ENCODE measurements around the gene HLX.

Gene HLX, protein sequence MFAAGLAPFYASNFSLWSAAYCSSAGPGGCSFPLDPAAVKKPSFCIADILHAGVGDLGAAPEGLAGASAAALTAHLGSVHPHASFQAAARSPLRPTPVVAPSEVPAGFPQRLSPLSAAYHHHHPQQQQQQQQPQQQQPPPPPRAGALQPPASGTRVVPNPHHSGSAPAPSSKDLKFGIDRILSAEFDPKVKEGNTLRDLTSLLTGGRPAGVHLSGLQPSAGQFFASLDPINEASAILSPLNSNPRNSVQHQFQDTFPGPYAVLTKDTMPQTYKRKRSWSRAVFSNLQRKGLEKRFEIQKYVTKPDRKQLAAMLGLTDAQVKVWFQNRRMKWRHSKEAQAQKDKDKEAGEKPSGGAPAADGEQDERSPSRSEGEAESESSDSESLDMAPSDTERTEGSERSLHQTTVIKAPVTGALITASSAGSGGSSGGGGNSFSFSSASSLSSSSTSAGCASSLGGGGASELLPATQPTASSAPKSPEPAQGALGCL

GRCh38 chr1:220879076-220879508, at the start of gene HLX:
Gene HLX, plus strand, starts transcription at chr1:220879443. Its CDS starts 415 bp downstream, at chr1:220879858.
- DNase-seq = no peak

- DNase-seq = no peak
Measured at GRCh38 chr1:220833436-220833835, 45.8 kb upstream of the HLX start.

GRCh38 chr1:220834155-220834870, 44.9 kb upstream of the HLX start:
- DNase-seq = no peak

GRCh38 chr1:220838578-220838977, 40.7 kb upstream of the HLX start:
- DNase-seq = no peak

GRCh38 chr1:220839474-220839873, 39.8 kb upstream of the HLX start:
- no peak for DNase-seq

DNA sequence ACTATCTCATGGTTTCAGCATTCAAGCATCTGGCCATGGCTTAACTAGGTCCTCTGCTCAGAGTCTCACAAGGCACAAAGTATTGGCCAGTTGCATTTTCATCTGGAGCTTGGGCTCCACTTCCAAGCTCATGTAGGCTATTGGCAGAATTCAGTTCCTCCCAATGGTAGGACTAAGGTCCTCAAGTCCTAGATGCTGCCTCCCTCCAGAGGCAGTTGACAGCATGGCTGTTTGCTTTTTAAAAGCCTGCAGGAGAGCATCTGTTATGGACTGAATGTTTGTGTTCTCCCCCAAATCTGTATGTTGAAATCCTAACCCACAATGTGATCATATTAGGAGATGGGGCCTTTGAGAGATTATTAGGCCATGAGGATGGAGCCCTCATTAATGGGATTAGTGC, 38.0 kb upstream of the HLX start:
- DNase-seq = no peak

- DNase-seq = no peak
Measured at GRCh38 chr1:220843481-220844011, 35.7 kb upstream of the HLX start.

GRCh38 chr1:220852408-220852807, 26.8 kb upstream of the HLX start:
- no peak for DNase-seq

GRCh38 chr1:220872296-220872695, 6.9 kb upstream of the HLX start:
- no peak for DNase-seq

- no peak for DNase-seq
Measured at GRCh38 chr1:220873087-220873486, 6.2 kb upstream of the HLX start.

- no peak for DNase-seq
Measured at GRCh38 chr1:220873868-220874655, 5.2 kb upstream of the HLX start.

- DNase-seq = no peak
Measured at GRCh38 chr1:220875260-220875659, 4.0 kb upstream of the HLX start.

- DNase-seq = no peak
Measured at GRCh38 chr1:220876511-220877376, 2.5 kb upstream of the HLX start.

- no peak for DNase-seq
Measured at GRCh38 chr1:220877377-220878095, 1.7 kb upstream of the HLX start.

DNA sequence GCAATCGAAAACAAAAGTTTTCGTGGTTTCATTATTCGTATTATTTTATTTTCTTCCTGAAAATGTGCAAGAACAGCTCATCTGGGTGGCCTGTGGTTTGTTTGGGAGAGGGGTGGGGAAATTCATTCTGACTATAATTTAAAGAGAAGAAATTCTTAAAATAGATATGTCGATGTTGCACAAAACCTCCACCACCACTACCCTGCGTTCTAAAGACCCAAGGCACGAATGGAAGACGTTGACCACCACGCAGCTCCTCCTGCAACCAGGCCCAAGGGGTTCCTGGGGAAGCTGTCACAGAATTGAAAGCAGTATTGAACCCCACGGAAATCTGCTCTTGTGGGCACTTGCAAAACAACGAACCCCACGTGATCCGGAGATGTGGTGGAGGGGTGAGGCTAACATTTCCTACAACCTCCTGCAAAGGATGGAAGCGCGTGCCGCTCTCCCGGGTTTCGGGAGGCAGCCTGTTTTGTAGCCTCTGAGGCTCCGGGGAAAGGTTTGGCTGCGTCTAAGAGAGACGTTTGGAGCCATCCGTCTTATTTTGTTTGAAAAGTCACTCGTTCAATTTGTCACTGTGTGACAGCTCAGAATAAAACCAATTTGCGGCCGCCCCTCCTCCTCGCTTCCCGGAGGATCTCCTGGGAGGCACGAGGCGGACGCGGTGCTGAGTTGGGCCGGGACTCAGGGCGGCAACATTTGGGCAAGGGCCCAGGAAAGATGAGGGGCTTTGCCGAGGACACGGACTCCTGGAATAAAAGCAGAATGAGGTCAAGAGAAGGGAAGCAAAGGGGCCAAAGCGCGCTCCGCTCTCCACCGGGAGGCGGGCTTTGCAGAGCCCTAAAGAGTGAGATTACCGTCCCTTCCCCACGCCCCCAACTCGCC, 810 bp upstream of the HLX start:
- DNase-seq = no peak

GRCh38 chr1:220879509-220880361, 492 bp downstream of the HLX start:
- DNase-seq = no peak

DNA sequence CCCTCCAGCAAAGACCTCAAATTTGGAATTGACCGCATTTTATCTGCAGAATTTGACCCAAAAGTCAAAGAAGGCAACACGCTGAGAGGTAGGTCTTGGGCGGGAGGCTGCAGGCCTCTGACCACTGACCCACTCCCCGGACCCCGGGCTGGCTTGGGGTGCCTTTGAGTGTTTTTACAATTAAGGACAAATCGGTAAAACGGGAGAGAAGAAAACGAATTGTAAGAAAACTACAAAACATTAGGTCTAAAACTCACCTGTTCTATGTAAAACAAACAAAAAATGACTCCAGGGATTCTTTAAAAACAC, 1.1 kb downstream of the HLX start:
- DNase-seq = no peak

DNA sequence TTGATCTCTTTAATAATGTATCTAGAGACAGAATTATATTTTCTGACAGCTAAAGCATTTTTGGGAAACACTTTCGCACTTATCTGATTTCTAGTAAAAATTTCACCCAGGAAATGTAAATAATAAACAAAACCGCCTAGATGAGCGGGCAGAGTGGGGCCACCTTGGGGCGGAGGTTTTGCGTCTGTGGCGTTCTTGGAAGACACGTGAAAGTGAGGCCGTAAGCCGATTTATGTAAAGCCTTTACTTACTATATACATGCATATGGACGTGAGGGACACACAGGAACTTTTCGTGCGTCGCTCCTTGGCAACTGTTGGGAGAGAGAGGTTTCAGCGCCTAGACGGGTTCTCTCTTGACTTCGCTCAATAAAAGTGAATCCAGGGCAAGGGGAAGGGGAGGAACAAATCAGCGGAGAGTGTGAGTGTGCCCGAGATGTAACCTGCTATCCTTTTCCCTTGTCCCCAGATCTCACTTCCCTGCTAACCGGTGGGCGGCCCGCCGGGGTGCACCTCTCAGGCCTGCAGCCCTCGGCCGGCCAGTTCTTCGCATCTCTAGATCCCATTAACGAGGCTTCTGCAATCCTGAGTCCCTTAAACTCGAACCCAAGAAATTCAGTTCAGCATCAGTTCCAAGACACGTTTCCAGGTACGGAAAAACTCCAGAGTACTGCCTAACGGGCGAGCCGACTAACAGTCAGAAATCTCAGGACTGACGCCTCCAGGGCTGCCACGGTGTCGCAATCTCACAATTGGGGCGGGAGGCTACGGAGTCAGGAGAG, 1.7 kb downstream of the HLX start:
- DNase-seq = no peak

All from cortex of kidney (tissue), 1 donor.